HG03060 (cell line): Measurements from ENCODE around the gene GCNT3.
"Not testable (repeated sequence)": the region's sequence is repeated elsewhere in the genome, so short reads cannot be mapped to it uniquely, and the experiment has no call there.

ENCODE experiments used
- ATAC-seq: cut with Tn5 transposase; IDR thresholded peaks from one replicate; pipeline ENCODE4 v1.9.1; 2021; ENCODE audit warnings: low read depth, moderate number of reproducible peaks; ENCODE audit not compliant: unreplicated experiment

The GCNT3 gene

DNA sequence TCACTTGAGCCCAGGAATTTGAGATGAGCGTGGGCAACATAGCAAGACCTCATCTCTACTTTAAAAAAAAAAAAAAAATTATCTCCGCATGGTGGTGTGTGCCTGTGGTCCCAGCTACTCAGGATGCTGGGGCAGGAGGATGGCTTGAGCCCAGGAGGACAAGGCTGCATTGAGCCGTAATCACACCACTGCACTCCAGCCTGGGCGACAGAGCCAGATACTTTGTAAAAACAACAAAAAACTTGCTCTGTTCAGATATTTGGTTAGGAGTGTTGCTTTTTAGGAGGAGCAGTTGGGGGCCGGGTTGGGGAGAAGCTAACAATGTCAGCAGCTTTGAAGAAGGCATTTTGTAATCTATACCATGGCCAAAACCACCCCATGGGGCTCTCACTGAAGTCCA lies 4.1 kb downstream of the GCNT3 start:
- ATAC-seq = no peak

DNA sequence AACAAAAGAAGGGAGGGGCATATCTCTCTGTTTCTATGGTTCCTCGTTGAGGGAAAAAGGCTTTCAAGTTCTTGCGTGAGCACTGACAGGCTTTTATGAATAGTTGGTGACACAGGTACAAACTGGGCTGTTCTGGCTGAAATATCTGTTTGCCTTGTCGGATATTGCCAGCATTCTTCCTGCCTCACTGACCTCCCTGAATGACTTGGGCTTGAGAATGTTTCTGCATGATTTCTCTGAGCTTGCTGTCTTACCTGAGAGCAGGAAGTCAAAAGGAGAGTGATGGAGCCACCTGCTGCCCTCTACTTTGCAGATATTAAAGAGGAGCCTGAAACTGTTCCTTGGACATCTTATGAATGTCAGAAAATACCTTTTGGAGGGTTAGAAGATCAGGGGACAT lies 4.8 kb downstream of the GCNT3 start:
- ATAC-seq = no peak

DNA sequence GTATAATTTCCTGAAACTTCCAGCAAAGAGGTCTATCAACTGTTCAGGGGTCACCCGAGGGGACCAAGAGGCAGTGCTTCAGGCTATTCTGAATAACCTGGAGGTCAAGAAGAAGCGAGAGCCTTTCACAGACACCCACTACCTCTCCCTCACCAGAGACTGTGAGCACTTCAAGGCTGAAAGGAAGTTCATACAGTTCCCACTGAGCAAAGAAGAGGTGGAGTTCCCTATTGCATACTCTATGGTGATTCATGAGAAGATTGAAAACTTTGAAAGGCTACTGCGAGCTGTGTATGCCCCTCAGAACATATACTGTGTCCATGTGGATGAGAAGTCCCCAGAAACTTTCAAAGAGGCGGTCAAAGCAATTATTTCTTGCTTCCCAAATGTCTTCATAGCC lies 6.8 kb downstream of the GCNT3 start:
- no peak for ATAC-seq

GRCh38 chr15:59622289-59622688 lies 10.7 kb downstream of the GCNT3 start:
- no peak for ATAC-seq

DNA sequence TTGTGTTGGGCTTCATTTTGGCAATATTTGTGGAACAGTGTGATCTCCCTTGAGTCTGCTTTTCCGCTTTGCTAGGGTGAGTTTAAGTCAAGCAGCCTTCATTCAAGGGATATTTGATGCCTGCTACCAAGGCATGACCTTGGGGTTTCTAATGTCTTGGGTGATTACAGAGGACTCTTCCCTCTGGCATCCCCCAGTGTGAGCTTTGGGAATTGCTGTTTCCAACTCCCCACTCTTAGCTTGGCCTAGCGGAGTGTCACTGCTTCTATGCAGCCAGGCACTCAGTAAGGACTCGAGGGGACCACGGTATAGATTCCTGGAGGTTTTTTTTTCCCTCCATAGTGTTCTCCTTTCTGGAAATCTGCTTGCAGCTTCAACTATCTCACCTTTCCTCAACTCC lies 21.1 kb downstream of the GCNT3 start:
- ATAC-seq = no peak

- ATAC-seq = no peak
Observed at GRCh38 chr15:59636184-59636583, 24.6 kb downstream of the GCNT3 start.

- ATAC-seq = not testable (repeated sequence)
Observed at GRCh38 chr15:59637507-59637906, 25.9 kb downstream of the GCNT3 start.

DNA sequence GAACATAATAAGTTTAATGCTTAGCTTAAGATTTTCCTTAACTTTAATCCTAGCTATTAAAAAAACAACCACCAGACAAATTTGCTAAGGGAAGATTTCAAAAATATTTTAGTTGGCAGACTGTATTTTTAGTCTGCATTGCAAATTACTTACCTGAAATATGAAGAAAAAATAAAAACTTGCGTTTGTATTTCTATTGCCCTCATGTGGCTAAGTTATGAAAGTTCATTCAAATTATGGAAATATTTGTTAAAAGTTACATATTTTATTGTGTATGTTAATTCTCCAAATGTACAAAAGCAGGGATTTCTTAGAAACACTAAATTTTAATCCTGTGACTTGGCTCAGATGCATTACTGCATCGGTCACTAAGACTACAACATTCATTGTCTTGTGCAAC lies 30.8 kb downstream of the GCNT3 start:
- ATAC-seq = no peak

DNA sequence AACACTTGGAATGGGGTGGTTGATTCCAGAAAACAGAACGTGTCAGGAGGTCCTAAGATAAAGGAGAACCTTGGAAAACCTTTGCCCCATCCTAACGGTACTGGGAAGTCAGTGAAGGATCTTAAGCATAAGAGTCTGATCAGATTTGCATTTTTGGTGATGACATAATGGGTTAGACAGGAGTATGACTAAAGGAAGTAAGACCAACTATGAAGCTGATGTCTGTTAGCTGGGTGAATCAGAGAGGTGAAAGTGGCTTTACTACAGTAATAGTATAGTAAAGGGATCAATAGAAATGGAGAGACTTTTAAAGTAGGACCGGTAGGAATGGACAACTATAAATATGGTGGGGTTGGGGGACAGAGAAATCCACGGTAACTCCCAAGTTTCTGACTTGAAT lies 33.2 kb downstream of the GCNT3 start:
- ATAC-seq = no peak

- ATAC-seq = not testable (repeated sequence)
Observed at GRCh38 chr15:59645812-59646211, 34.2 kb downstream of the GCNT3 start.

DNA sequence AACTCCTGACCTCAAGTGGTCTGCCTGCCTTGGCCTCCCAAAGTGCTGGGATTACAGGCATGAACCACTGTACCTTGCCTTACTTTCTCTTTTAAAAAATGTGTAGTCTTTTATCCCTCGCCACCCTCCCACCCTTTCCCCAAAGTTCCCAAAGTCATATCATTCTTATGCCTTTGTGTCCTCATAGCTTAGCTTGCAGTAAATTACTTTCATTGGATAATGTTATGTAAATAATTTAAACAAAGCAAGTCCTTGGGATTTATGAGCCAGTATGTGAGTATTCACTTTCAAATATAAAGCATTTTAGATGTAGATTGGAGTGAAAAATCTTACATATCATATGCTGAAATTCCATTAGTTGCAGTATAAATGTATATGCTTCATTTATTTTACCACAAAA lies 34.7 kb downstream of the GCNT3 start:
- no peak for ATAC-seq

DNA sequence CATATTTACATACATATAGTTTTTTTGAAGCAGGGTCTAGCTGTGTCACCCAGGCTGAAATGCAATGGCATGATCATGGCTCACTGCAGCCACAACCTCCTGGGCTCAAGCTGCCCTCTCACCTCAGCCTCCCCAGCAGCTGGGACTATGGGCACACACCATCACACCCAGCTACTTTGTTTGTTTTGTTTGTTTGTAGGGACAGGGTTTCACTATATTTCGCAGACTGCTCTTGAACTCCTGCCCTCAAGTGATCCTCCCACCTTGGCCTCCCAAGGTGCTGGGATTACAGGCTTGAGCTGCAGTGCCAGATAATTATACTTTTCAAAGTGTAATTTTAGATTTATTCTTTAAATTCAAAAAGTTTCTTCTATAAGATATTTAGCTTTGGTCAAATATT lies 35.5 kb downstream of the GCNT3 start:
- ATAC-seq = no peak

- ATAC-seq = no peak
Observed at GRCh38 chr15:59649603-59650002, 38.0 kb downstream of the GCNT3 start.

DNA sequence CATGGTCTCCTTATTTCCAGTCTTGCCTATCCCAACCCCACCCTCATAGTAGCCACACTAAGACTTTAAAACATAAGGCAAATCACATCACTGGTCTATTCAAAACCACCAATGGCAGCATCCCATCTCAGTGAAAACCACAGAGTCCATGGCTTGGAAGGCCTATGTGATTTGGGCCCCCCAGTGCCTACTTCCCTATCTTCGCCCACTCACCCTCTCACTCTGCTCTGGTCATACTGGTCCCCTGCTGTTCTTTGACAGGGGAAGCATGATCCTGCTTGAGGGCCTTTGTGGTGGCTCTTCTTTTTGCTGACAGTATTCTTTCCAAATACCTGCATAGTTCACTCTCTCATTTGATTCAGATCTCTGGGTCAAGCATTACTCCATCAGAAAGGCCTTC lies 42.5 kb downstream of the GCNT3 start:
- no peak for ATAC-seq

DNA sequence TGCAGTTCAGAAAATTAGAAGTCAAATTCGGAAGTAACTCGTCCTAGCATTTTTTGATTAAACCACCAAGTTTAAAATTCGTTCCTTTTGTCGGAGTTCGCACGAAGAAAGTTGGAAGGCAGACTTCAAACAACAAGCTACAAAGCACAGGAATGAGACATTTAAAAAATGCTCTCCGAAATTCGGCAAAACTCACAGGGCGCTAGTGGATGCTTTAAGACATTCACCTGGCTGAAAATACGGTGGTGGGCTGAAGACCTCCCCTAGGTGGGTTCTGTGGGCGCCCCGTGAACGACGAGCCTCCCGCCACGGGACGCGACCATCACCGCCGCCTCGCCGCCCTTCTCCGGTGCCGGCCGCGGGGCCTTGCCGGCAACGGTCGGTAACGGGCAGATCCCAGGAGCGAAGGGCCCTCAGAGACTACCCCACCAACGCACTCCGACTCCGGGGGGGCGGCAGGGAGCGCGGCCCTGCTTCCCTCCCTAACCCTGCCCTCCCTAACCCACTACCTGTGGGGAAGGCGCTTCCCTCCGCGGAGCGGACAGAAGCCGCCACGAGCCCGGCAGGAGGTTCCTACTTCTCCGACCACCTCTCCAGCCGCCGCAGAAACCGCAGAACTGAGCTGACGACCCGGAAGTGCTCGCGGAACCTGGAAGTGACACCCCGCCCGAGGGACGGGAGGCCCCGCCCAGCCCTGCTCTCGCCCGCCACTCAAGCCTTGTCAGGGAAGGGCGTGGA lies 45.5 kb downstream of the GCNT3 start, which contains the start of gene GTF2A2:
Gene GTF2A2 (minus strand): TSS at position 619 of the 738 bp plus-strand sequence. CDS start 5,238 bp downstream, outside the sequence.
- peak; percentile 70 for ATAC-seq

- no peak for ATAC-seq
Observed at GRCh38 chr15:59657635-59658125, 46.1 kb downstream of the GCNT3 start.

DNA sequence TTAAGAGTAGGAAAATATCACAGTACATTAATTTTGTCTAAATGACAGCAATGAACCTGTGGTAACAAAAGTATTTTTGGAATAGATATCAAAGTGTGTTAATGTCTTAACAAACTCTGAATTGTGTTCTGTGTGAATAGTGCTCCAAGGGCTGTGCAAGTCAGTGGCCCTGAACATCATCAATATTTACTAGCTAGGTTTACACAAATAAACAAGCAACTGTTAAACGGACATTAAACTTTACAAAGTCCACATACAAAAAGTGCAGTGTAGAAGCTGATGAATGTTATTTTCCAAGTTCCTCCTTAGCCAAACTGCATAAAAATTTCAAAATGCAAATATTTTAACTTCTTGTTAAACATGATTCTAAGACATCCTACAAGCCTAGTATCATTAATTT lies 47.8 kb downstream of the GCNT3 start:
- ATAC-seq = no peak

- no peak for ATAC-seq
Observed at GRCh38 chr15:59662260-59662659, 50.7 kb downstream of the GCNT3 start.

- ATAC-seq = no peak
Observed at GRCh38 chr15:59668556-59668955, 57.0 kb downstream of the GCNT3 start.
